HG02970 (cell line): Measurements from ENCODE around the gene ZNF263.

Experiments
- ATAC-seq: cut with Tn5 transposase; IDR thresholded peaks from one replicate; pipeline ENCODE4 v1.9.1; 2021; ENCODE audit warnings: mild to moderate bottlenecking, moderate library complexity, moderate number of reproducible peaks; ENCODE audit not compliant: unreplicated experiment, low FRiP score

Gene ZNF263

DNA sequence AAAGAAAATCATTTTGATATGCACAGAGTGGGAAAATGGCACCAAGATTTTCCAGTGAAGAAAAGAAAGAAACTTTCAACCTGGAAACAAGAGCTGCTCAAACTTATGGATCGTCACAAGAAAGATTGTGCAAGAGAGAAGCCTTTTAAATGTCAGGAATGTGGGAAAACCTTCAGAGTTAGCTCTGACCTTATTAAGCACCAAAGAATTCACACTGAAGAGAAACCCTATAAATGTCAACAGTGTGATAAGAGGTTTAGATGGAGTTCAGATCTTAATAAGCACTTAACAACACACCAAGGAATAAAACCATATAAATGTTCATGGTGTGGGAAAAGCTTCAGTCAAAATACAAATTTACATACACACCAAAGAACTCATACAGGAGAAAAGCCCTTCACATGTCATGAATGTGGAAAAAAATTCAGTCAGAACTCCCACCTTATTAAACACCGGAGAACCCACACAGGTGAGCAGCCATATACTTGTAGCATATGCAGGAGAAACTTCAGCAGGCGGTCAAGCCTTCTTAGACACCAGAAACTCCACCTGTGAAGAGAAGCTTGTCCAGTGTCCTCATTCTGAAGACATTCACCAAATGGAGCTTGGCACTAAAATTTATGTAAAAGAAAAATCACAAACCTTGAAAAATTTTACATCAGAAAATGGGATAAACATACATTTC lies 34.2 kb downstream of the ZNF263 start:
- ATAC-seq, result no peak

DNA sequence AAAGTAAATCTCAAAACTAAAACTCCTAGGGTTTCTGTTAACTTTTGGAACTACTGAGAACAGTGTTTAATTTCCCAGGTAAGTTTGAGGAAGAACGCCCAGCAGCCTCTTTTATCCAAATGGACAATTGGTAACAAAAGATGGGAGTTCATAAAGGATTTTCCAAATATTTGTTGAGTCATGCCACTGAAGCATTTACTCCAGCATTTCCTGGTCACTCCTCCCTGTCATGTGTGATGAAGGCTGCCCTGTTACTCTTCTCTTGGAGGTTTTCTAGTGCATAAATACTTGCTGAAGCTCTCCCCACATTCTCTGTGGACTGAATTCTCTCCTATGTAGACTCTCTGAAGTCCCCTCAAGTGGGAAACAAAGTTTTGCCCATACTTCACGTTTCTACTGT lies 38.5 kb downstream of the ZNF263 start:
- no peak for ATAC-seq

- no peak for ATAC-seq
Observed at GRCh38 chr16:3327514-3327913, 44.2 kb downstream of the ZNF263 start.

- no peak for ATAC-seq
Observed at GRCh38 chr16:3328104-3328503, 44.8 kb downstream of the ZNF263 start.

DNA sequence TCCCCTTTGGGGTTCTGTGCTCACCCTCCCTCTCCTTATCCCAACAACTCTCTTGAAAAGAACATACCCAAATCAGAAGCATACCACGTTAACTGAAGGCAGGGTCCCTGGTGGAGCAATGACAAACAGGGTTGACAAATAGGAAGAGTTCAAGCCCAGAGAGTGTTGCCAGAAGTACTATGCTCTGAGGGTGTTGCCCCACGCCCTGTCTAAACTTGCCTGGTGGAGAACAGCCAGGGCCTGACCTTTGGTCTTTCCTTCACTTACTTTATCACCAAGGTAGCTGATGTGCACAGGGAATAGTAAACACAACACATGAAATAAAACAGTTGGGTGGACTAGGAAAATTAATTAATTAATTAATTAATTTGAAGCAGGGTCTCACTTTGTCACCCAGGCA lies 45.4 kb downstream of the ZNF263 start:
- ATAC-seq, result no peak
